Heart left ventricle (tissue), 16 donors: ENCODE data around the gene KCTD2. TPM values are rescaled to one million over a fixed set of nuclear protein-coding genes. Genes with fewer than 3 reads are reported as not detected.

Experiments
- ATAC-seq, 4 donors: fragments of 200-7000 bp; cut with Tn5 transposase; one replicate each; pipeline ENCODE4 v1.9.1; 2020 to 2022; ENCODE audit warnings: moderate library complexity in 4 of 4, mild to moderate bottlenecking in 3 of 4, moderate number of reproducible peaks in 1 of 4
- DNase-seq, 5 donors: peaks; one replicate each; pipeline ENCODE4 v3.0.0-alpha.2; 2020
- H3K27ac ChIP-seq, 12 donors: fragments of 200-600 bp; sonication (generic) in 4 of 12; one replicate each; pipeline versions ENCODE4 v1.5.0 to v1.8.0; 2016 to 2022; ENCODE audit warnings: mild to moderate bottlenecking in 2 of 12
- H3K27me3 ChIP-seq, 9 donors: fragments of 200-600 bp; sonication (generic) in 2 of 9; one replicate each; pipeline versions ENCODE4 v1.5.1 to v1.8.0; 2016 to 2022; ENCODE audit warnings: mild to moderate bottlenecking in 3 of 9
- H3K36me3 ChIP-seq, 9 donors: fragments of 200-600 bp; sonication (generic) in 2 of 9; one replicate each; pipeline versions ENCODE4 v1.5.0 to v1.8.0; 2018 to 2022; ENCODE audit warnings: mild to moderate bottlenecking in 2 of 9
- H3K4me1 ChIP-seq, 12 donors: fragments of 200-600 bp; sonication (generic) in 4 of 12; one replicate each; pipeline versions ENCODE4 v1.5.0 to v1.8.0; 2016 to 2022; ENCODE audit warnings: mild to moderate bottlenecking in 3 of 12
- H3K4me3 ChIP-seq, 12 donors: fragments of 200-600 bp; sonication (generic) in 4 of 12; one replicate each; pipeline versions ENCODE4 v1.5.0 to v1.8.0; 2017 to 2022; ENCODE audit warnings: mild to moderate bottlenecking in 9 of 12, moderate library complexity in 4 of 12
- H3K9me3 ChIP-seq, 12 donors: fragments of 200-600 bp; sonication (generic) in 4 of 12; one replicate each; pipeline versions ENCODE4 v1.5.0 to v1.8.0; 2016 to 2022; ENCODE audit warnings: mild to moderate bottlenecking in 1 of 12
- CTCF ChIP-seq, 12 donors: fragments of 200-600 bp; sonication (generic) in 4 of 12; IDR thresholded peaks; one replicate each; pipeline versions ENCODE4 v1.5.0 to v1.8.0; 2018 to 2022; ENCODE audit warnings: antibody characterized with exemption in 12 of 12, mild to moderate bottlenecking in 5 of 12
- POLR2A ChIP-seq, 2 donors: fragments of 450-650 bp; IDR thresholded peaks; one replicate each; pipeline ENCODE4 v1.6.1; 2017; ENCODE audit warnings: antibody characterized with exemption in 2 of 2, mild to moderate bottlenecking in 2 of 2, moderate library complexity in 2 of 2
- WGBS, 4 donors: extraction: QIAGEN DNeasy Blood & Tissue Kit in 2 of 4; methylation state at CpG; one replicate each; pipeline versions ENCODE4 v1.1.5 to v1.1.7; 2013 to 2018; 5-methylcytosine and 5-hydroxymethylcytosine counted together
- intact Hi-C, 10 donors: fragments of 100-400 bp; cut with DNase I; formaldehyde crosslinking; loops; one replicate each; pipeline versions ENCODE4 v1.11.1 to v1.14.2; 2022
- polyA plus RNA-seq, 2 donors: library from polyadenylated mRNA; stranded (reverse); fragments of 200-250 nt; gene quantifications; one replicate each; pipeline ENCODE4 v1.2.3, GENCODE V29; 2013
- total RNA-seq, 9 donors: library from RNA; depleted of rRNA in 2 of 9; stranded (reverse); fragments of >200 nt in 2 of 9; fragmentation: NEBNext Ultra II Directional in 3 of 9; extraction: Animal tissue kit (Norgen Biotek cat#: 25700) in 3 of 9; gene quantifications; one replicate each; pipeline versions ENCODE4 v1.1.0 to v1.2.4, GENCODE V29; 2016 to 2023
- donor health status: ischemic (EF 13 %, LVEDD 7.1; RV severe dilation, severe dysfunction).
- donor health status: healthy with polysubstance abuse.
- donor health status: DM: no; HTN: yes; CAD: no.
- donor health status: DM: no; HTN: no; CAD: no.
- donor health status: ischemic (EF 25% LVEDD 6.9; RV normal size, moderate dysfunction).
- donor health status: ischemic (EF 25% LVEDD 5.7; RV mildly dilated, moderate dysfunction).
- donor health status: healthy.
- donor health status: DM: yes; HTN: yes; CAD: no.
- donor health status: ischemic (EF 35%, LVEDD 5.7; RV mildly dilated, moderate dysfunction).
- donor health status: nonischemic (EF 11% LVEDD 7.7; RV severe dilation, severe dysfunction).
- donor health status: DM: yes; HTN: yes; CAD: no.
- donor health status: PGD.
- donor health status: ischemic (EF 29% LVEDD 5.4; RV normal size, mild dysfunction).
- donor health status: nonischemic (EF 23%, LVEDD 6.1; RV moderate dilation, normal function).

KCTD2 gene
- total and polyA plus RNA-seq, 11 donors = 15.7 to 38.7 (median 31.5) TPM

DNA sequence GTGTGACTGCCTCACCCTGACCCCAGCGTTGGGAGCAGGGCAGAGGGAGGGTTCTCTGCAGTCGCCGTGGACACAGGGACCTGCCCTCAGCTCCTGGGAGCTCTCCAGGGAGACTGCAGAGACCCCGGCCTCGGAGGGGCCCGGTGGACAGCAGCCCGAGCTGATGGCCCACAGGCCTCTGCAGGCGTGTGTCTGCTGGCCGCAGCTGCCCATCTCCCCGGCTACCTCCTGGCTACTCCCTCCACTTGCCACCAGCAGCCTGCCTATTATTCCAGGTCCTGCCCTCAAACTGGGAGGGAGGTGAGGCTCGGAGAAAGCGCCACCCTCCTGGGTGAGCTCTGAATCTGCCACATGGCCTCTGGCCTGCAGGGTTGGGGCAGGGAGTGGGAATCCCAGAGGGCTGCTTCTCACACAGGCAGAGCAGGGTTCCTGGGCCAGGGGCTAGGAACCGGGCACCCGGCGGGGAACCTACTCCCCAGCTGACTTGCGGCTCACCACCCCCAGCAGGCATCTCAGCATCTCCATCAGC lies 47.9 kb downstream of the KCTD2 start:
- no peak for TF ChIP-seq CTCF (IDR thresholded peaks at IDR 0.05)
- no peak for TF ChIP-seq POLR2A (IDR thresholded peaks at IDR 0.05)
- Histone ChIP-seq H3K4me3 (no peak overlapping the region), H3K36me3 (peaks cover 0 to 19% (median 7%) of the 10 kb centered on the region in 9 donors), H3K9me3 (no peaks in the 10 kb centered on the region), H3K27ac (no peak overlapping the region), H3K27me3 (no peaks in the 10 kb centered on the region), H3K4me1 (peaks cover 0 to 30% (median 20%) of the 10 kb centered on the region in 12 donors)
- DNase-seq (no peak), ATAC-seq (no peak)
- 75 to 88% (median 78%) methylated on average over 10 to 16 of the region's 16 CpGs for WGBS, 4 donors
- intact Hi-C loops = no loop called here

GRCh38 chr17:75096082-75096625 lies 49.1 kb downstream of the KCTD2 start:
- peaks cover 0 to 31% (median 14%) of the 10 kb centered on the region in 9 donors for H3K36me3 ChIP-seq
- peak overlapping the region in 1 of 12 donors; percentile 15 for H3K4me3 ChIP-seq
- peak; percentile 73 to 83 (median 78) for DNase-seq
- intact Hi-C loops = no loop called here
- peak overlapping the region in 10 of 12 donors; percentile 9 to 78 (median 50) for H3K27ac ChIP-seq
- ATAC-seq = peak; percentile 79 to 95 (median 90)
- H3K9me3 ChIP-seq = no peaks in the 10 kb centered on the region
- H3K27me3 ChIP-seq = no peaks in the 10 kb centered on the region
- 24 to 41% (median 29%) methylated on average over 11 to 14 of the region's 14 CpGs for WGBS, 4 donors
- H3K4me1 ChIP-seq = peaks cover 0 to 18% (median 13%) of the 10 kb centered on the region in 12 donors
- no peak for TF ChIP-seq CTCF (IDR thresholded peaks at IDR 0.05)
- peak in 1 of 2 donors; percentile 10 for TF ChIP-seq POLR2A (IDR thresholded peaks at IDR 0.05)

DNA sequence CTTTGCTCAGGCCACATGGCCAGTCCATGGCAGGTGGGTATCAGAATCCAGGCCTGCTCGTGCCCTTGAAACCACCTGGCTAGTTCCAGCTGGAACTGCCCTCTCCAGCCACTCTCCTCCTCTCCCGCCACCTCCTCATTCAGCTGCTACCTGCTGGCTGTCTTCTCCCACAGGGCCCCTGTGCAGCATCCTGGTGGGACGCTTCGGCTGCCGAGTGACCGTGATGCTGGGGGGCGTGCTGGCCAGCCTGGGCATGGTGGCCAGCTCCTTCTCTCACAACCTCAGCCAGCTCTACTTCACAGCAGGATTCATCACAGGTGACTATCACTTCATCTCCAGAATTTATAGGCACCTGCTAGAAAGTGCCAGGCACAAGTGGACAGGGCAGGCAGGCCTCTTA lies 50.8 kb downstream of the KCTD2 start:
- Histone ChIP-seq H3K36me3 (peaks cover 0 to 31% (median 14%) of the 10 kb centered on the region in 9 donors), H3K9me3 (no peaks in the 10 kb centered on the region), H3K27ac (no peak overlapping the region), H3K4me3 (no peak overlapping the region), H3K27me3 (no peaks in the 10 kb centered on the region), H3K4me1 (peaks cover 0 to 15% (median 7%) of the 10 kb centered on the region in 12 donors)
- TF ChIP-seq POLR2A (IDR thresholded peaks at IDR 0.05) (no peak), CTCF (IDR thresholded peaks at IDR 0.05) (no peak)
- 95 to 97% (median 97%) methylated on average over 6 to 7 of the region's 7 CpGs for WGBS, 4 donors
- intact Hi-C loops = no loop called here
- DNase-seq (no peak), ATAC-seq (no peak)

DNA sequence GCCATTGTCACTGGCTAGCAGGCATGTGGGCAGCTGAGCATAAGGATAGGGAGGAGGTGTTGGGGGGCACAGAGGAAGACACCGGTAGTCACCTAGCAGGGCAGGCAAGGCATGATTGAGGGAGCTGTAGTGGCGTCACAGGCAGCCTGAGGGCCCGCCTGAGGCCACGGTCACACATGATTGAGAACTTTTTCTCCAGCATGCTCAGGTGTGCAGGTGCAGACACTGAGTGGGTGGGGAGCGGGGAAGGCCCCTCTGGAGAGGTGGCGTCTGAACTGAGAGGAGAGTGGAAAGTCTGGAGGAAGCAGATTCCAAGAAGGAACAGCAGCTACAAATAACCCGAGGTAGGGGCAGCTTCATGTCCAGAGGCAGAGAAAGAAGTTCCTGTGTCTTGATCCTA lies 51.8 kb downstream of the KCTD2 start:
- WGBS, 4 donors = 88 to 96% (median 94%) methylated on average over 7 of the region's 7 CpGs
- no peak for ATAC-seq
- H3K4me3 ChIP-seq = no peak overlapping the region
- H3K36me3 ChIP-seq = peaks cover 0 to 31% (median 14%) of the 10 kb centered on the region in 9 donors
- TF ChIP-seq CTCF (IDR thresholded peaks at IDR 0.05) = no peak
- no peak for TF ChIP-seq POLR2A (IDR thresholded peaks at IDR 0.05)
- H3K27me3 ChIP-seq = no peaks in the 10 kb centered on the region
- H3K27ac ChIP-seq = no peak overlapping the region
- DNase-seq = no peak
- H3K9me3 ChIP-seq = no peaks in the 10 kb centered on the region
- H3K4me1 ChIP-seq = peaks cover 0 to 15% (median 7%) of the 10 kb centered on the region in 12 donors
- intact Hi-C loops = no loop called here
